Stimulated activated CD4-positive, alpha-beta T cell treated with anti-CD3 and anti-CD28 coated beads, Interleukin-1b, Interleukin-23, amount 100 ng/mL, for 48 hours (primary cell): ENCODE results near the gene CTPS2.

Experiments used
- DNase-seq: peaks from one replicate; pipeline ENCODE4 v3.0.0-alpha.2; 2020

Gene CTPS2

DNA sequence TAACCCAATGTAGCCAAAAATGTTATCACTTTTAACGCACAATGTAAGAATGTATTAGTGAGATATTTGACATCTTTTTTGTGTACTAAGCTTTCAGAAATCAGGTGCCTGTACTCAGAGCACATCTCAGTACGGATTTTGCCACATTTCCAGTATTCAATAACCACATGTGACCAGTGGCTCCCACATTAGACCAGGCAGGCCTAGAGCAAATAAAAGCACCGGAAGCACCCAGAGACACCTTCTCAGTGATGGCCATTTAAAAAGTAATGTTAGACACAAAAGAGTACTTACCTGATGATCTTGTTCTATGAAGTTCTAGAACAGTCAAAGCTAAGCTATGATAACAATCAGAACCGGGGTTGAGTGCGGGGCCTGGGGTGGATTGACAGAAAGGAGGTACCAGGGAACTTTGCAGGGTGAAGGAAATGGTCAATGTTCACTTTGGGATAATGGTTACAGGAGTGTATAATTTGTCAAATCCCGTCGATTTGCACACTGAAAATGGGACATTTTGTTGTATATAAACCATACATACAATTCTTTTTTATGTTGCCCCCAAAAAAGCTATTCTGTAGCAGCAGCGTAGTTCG, 1.2 kb downstream of the CTPS2 start:
- no peak for DNase-seq

DNA sequence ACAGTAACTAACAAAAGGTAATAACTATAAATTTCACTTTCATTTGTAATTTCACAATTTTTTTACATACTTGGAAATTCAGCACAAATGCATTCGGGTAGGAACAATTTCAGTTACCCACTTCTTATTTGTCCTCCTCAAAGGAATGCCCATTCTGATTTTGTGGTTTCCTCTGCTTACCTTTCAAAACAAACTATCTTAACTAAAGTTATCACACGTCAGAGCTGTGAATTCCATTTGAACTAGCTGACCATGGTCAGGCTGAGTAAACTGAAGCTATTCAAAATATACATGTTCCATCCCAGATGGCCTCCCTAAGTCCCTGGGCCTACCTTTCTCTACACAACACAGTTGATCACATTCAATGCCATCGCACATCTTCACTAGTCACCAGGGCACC, 4.5 kb downstream of the CTPS2 start:
- DNase-seq, result no peak

DNA sequence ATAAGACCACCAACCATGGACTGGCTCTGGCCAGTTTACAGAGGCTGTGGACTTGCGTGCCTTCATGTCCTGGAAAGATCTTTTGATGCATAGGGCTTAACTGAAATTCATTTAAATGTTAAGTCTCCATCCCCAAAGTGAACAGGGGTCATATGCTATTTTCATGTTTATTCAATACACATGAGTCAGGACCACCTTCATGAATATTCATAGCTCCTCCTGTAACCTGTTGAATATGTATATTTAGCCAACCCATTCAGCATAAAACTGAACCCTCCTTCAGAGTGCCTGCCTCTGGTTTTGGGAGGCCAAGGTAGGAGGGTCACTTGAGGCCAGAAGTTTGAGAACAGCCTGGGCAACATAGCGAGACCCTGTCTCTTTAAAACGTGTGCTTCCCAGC, 7.1 kb downstream of the CTPS2 start:
- no peak for DNase-seq

DNA sequence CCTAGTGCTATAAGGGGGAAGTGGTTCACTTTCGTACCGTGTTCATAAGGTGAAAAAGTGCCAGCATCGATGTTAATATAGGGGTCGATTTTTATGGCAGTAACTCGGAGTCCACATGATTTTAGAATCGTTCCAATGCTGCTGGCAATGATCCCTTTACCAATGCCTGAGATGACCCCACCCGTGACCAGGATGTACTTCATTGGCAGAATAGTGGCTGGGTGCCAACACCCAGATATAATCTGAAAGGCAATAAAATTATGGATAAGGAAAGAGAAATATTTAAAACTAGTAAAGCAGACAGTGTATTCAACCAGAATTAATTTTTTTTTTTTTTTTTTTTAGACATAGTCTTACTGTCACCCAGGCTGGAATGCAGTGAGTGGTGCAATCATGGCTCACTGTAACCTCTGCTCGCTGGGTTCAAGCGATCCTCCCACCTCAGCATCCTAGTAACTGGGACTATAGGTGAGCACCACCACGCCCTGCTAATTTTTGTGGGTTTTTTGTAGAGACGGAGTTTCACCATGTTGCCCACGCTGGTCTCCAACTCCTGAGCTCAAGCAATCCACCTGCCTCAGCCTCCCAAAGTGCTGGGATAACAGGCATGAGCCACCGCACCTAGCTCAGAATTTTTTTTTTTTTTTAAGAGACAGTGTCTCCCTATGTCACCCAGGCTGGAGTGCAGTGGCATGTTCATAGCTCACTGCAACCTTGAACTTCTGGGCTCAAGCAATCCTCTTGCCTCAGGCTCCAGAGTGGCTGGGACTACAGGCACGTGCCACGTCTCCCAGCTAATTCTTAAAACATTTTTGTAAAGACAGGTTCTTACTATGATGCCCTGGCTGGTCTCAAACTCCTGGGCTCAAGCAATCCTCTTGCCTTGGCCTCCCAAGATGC, 9.5 kb downstream of the CTPS2 start:
- no peak for DNase-seq

DNA sequence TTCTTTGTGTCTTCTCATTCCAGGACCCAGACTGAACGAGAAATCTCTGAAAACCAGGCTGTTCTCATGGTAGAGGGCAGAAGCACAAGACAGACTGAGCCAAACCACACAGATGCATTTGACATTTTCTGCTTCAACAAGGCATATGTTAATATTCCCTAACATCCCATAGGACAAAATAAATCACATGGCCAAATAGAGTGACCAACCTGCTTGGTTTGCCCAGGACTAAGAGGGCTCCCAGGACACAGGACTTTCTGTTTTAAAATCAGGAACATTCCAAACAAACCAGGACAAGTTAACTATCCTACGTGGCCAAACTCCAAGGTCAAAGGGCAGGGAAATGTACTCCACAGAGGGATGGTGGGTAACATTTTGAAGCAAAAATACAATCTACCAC, 11.7 kb downstream of the CTPS2 start:
- no peak for DNase-seq

DNA sequence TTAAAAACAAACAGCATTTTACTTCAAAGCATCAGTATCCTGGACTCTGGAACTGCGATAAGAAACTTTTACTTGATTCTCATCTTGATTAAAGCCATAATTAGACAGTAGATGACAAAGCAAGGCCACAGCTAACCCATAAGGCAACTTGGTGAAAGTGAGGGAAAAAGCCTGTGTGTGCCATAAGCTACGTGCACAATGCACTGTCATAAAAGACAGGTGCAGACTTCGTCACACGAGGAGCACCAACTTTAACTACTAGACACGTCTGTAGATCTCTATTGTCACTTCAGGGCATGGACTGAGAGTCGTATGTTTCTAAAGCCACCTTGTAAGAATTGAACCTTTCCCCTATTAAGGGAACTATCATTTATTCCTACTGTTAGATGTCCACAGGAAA, 13.1 kb downstream of the CTPS2 start:
- DNase-seq, result no peak

DNA sequence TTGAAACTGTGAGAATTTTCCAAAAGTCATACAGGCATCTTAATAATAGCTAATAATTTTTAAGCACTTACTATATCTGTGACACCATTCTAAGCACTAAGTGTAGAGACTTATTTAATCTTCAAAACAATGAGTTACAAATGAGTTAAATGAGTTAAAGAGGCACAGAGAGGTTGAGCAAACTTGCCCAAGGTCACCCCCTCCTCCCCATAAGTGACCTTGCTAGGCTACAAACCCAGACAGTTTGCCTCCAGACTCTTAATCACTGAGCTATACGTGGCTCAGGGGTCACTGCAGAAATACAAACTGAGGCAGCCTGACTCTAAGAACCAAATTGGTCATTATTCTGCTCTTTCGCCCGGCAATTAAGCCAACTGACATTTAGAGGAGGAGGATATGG, 15.5 kb downstream of the CTPS2 start:
- no peak for DNase-seq

DNA sequence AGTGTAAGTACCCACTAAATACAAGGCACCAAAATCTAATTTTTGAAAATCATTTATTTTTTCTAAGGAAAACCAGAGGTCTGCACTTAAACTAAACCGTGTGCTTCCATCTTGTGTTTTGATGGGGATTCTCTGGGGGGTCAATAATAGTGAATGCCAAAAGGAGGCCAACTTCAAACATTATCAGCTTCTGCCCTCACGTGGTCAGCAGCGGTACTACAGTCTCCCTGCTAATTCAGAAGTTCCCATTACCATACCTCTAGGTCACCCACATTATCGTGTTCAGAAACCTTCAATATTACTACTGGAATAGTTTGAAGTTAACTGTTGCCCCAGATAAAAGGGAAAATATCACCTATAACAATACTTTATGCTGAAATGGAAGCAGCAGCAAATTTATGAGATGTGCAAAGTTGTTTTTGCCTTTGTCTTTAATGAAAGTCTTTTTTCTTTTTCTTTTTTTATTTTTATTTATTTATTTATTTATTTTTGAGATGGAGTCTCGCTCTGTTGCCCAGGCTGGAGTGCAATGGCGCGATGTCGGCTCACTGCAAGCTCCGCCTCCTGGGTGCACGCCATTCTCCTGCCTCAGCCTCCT, 17.3 kb downstream of the CTPS2 start:
- peak; percentile 37 for DNase-seq

DNA sequence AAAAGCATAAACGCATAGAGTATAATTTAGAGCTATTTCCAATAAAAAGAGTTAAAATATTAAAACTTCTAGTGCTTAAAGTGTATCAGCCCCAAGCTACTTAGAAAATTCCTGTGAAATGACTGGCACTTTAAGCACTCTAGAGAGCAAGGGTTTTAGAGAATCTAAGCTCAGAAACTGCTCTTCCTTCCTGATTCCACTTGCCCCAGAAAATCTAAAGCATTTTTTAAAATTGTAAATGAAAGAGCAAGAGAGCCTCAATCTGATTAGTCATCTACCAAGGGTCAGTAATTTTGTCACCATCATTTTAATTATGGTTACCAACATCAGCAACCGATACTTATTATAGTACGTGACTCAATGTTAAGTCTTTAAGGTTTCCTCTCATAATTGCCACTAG, 25.0 kb downstream of the CTPS2 start:
- DNase-seq, result no peak

DNA sequence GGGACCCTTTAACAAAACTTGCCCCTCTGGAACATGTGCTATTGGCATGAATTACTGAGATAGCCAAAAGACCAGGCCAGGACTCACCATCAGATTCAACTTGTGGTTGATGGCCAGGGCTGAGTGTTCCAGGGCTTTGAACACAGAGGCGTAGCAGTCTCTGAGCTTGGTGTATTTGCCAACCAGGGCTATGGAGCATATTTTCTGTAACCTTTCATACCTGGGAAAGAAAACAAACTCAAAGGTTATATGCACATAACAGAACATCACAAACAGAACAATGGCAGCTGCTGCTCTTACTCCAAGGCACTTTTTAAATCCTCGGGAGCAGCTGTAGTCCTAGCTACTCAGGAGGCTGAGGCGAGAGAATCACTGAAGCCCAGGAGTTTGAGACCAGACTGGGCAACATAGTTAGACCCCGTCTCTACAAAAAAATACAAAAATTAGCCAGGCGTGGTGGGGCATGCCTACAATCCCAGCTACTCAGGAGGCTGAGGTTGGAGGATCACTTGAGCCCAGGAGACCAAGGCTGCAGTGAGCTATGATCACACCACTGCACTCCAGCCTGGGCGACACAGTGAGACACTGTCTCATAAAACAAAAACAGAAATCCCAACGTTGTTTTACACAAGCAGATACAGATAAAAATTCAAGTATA, 29.3 kb downstream of the CTPS2 start:
- no peak for DNase-seq

DNA sequence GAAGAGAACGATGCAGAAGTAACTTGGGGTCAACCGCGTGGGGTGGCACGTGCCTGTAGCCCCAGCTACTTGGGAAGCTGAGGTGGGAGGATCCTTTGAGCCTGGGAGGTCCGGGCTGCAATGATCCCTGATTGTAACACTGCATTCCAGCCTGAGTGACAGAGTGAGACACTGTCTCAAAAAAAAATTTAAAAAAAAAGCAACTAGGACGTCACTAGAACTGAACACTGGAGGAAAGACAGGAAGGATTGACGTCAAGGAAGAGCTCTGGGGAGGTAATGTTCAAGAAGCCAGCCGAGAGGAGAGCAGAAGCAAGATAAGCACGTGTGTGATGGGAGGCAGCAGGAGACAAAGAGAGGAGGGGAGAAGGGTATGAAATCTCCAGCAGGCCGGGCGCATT, 33.8 kb downstream of the CTPS2 start:
- no peak for DNase-seq

DNA sequence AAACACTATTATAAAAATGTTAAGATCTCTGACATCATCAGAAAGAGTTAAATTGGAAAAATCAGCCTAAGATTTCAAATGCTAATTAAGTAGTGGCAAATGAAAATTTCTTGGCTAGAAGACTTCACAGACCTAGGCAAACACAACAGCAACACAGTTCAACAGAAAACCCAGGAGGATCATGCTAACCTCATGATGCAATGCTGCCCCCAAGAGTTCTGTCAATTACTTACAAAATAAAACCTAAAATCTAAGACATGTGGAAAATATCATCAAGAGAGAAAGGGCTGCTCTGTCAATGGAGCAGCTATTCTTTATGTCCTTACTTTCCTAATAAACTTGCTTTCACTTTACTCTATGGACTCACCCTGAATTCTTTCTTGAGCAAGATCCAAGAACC, 41.5 kb downstream of the CTPS2 start:
- DNase-seq, result peak; percentile 1

DNA sequence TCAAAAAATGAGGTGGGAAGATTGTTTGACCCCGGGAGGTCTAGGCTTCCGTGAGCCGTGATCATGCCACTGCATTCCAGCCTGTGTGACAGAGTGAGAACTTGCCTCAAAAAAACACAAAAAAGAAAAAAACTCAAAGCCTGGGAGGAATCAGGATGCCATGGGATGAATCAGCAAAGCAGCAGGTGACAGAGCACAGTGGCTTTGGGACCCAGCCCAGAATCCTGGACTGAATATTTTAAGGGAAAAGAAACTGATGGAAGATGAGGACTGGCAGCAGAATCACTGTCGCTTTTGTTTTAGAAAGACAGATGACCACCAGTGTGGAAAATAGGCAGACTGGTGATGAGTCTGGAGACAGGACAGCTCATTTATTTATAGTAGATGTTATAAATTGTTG, 45.9 kb downstream of the CTPS2 start:
- no peak for DNase-seq

DNA sequence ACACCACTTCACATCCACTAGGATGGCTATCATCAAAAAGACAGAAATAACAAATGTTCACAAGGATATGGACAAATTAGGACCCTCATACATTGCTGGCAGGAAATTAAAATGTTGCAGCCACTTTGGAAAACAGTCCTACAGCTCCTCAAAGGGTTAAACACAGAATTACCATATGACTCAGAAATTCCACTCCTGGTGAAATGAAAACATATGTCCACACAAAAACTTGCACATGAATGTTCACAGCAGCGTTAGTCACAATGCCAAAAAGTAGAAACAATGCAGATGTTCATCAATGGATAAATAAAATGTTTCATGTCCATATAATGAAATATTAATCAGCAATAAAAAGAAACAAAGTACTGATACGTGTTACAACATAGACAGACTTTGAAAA, 47.4 kb downstream of the CTPS2 start:
- no peak for DNase-seq

DNA sequence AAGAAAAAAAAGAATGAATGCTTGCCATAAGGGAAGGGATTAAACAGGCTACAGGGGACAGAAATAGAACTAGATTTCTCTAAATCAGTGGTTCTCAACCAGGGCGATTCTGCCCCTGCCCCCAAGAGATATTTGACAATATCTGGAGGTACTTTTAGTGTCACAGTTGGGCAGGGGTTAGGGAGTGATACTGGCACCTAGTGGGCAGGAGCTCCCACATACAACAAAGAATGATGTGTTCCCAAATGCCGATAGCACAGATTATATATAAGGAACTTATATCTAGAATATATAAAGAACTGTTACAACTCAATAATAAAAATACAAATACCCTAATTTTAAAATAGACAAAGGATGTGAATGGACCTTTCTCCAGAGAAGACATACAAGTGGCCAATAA, 47.8 kb downstream of the CTPS2 start:
- no peak for DNase-seq

DNA sequence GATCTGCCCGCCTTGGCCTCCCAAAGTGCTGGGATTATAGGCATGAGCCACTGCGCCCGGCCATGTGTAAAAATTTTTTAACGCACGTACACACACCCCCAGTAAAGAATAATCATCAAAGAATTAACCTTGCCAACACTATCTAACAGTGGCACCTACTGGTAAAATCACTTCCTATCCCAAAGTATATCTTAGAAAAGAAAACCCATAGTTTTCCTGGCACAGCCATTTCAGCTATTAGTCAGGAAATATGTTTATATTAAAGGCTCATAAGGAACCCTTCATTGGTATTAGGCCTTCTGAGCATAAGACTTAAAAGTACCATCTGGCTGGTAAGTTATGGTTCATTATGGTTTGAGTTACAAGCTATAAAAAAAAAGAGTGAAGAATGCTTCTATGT, 48.4 kb downstream of the CTPS2 start:
- DNase-seq, result no peak

DNA sequence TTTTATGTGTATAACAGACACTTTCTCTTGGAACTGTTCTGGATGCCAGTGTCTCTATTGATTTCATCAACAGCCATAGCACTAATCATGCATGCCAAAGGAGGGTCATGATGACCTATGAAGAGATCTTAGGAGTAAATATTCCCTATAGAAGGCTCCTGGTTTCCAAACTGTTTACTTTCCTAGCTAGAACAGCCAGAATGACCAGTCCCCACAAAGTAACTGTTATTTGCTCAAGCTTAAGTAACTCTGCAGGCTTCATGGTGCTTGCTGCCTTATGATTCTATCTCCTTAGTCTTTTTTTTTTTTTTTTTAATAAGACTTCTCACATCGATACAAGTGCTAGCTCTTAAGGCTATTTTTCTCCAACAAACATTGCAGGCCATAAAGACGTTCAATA, 50.1 kb downstream of the CTPS2 start:
- DNase-seq, result no peak

DNA sequence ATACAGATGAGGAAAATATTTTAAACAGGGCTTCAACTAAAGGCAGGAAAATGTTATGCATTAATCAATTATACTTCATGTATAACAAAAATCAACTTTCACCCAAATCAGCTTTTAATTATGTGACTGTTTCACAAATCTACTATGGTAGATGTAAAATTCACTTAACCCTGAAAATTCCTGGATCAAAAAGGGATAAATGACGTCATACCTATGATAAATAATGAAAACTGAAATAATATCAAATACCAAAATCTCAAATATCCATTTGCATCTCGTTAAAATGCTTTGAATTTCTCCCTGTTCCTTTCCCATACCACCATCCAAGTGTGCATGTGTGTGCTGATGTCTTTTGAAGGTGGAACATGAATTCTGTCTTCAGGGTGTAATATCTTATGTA, 51.0 kb downstream of the CTPS2 start:
- DNase-seq, result no peak

DNA sequence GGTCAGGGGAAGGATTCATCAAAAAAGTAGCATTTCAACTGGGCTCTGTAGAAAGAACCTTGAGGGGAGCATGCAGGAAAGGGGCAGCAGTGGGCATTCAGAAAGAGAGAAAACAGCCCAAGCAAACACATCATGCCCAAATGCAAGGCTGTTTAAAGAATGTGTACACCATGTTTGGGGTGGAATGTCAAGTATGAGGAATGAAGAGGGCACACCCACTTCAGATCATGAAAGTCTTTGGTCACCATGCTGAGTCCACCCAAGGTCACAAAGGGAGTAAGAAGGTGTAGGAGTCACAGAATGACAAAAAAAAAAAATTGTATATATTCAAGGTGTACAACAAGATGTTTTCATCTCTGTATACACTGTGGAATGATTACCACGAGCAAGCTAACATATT, 53.1 kb downstream of the CTPS2 start:
- DNase-seq, result no peak

DNA sequence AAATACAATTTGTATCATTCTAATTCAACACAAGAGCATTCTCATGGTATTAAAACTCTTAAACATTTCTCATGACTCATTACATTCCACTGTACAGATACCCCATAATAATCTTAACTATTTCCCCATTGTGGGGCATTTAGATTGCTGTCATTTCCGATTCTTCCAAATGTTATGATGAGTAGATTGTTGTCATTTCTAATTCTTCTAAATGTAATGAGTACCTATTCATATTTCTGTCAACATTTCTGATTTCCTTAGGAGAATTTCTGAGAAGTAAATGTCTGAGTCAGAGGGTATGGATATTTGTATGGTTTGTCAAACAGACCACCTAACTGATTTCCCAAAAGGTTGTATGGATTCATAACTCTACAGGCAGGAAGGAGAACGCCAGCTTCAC, 54.2 kb downstream of the CTPS2 start:
- DNase-seq, result no peak

DNA sequence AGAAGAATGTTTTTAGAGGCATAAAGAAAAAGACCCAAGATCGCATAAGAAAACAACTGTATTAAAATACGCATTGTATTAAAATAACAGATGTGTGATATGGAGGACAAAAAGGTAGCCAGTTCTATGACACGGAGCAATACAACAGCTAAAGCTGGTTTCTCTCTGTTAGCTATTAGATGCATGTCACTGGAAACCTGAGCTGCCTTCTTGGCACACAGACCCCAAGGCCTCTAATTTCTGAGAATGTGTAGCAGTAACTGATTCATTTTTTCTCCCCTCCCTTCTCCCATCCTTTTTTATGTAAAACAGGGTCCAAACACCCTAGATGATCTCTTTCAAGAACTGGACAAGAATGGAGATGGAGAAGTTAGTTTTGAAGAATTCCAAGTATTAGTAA, 58.4 kb downstream of the CTPS2 start:
- DNase-seq, result no peak

DNA sequence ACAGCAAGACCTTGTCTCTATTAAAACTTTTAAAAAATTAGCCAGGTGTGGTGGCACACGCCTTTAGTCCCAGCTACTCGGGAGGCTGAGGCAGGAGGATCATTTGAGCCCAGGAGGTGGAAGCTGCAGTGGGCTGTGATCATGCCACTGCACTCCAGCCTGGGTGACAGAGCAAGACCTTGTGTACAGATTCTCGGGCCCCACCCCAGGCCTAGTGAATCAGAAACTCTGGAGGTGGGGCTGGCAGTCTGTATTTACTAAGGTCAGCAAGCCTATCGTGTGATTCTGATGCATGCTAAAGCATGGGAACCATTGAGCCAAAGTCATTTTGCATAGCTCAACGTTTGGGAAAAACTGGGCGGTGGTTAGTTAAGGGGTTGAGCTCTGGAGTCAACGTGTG, 59.0 kb downstream of the CTPS2 start:
- DNase-seq, result no peak

DNA sequence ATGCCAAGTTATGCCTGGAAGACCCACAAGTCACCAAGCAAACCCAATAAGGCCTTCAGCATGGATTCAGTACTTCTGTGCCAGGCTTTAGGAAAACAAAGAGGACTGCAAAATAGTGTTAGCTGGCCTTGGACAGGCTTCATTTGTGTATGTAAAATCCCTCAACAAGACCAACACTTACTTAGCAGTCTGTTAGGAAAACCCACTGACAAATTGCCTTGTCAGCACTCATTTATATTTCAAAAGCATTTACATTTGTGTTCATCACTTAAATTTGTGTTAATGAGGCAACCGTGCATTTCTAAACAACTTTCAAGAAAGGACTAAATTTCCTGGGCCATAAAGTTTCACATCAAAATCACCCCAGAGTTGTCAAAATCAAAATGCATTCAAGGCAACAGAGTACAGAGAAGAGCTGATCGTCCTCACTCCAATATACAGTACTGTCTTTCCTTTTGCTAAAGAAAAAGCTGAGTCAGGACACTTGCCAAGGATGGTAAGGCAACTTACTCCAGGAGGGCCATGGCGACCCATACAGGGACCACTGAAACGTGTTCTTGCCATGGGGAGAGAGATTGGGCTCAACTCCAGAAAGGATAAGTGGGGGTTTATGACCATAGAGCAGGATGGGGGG, 61.0 kb downstream of the CTPS2 start:
- DNase-seq, result no peak
